Keratinocyte (primary cell): ENCODE measurements around the gene TOMT. TPM values are rescaled to one million over a fixed set of nuclear protein-coding genes. Genes with fewer than 3 reads are reported as not detected.

ENCODE experiments used
- DNase-seq: peaks from one replicate; pipeline ENCODE4 v3.0.0-alpha.2; 2011; ENCODE audit warnings: low read depth, missing footprints, low spot score
- FAIRE-seq: peaks from 2 replicates; lab custom pipeline; 2011; peaks lifted over from hg19 to GRCh38; lab: Jason Lieb, UNC
- H2AFZ ChIP-seq: 2 replicates; pipeline ENCODE4 v1.6.0; 2012; ENCODE audit warnings: low read length, control low read depth, inconsistent platforms; ENCODE audit not compliant: control insufficient read depth
- H3K27ac ChIP-seq: 2 replicates; pipeline ENCODE4 v1.5.1; 2011; ENCODE audit warnings: low read length; ENCODE audit not compliant: control insufficient read depth, insufficient read depth
- H3K27me3 ChIP-seq: 3 replicates; pipeline ENCODE4 v1.6.0; 2011; ENCODE audit warnings: low read length; ENCODE audit not compliant: control insufficient read depth, insufficient read depth; ENCODE audit errors: extremely low read depth
- H3K36me3 ChIP-seq, 2 experiments: 2 replicates in 1 of 2; 3 replicates in 1 of 2; pipeline ENCODE4 v1.5.1; 2011; ENCODE audit warnings: low read length in 2 of 2, mild to moderate bottlenecking in 1 of 2; ENCODE audit not compliant: control insufficient read depth in 2 of 2, insufficient read depth in 2 of 2; ENCODE audit errors: extremely low read depth in 1 of 2
- H3K4me1 ChIP-seq: 3 replicates; pipeline ENCODE4 v1.5.1; 2011; ENCODE audit warnings: low read length; ENCODE audit not compliant: control insufficient read depth, insufficient read depth; ENCODE audit errors: extremely low read depth
- H3K4me2 ChIP-seq: 3 replicates; pipeline ENCODE4 v1.6.0; 2011; ENCODE audit warnings: low read depth, low read length; ENCODE audit not compliant: control insufficient read depth, insufficient read depth; ENCODE audit errors: extremely low read depth
- H3K4me3 ChIP-seq, 3 experiments: fragments of 200-600 bp in 1 of 3; sonication (generic) in 1 of 3; 2 replicates in 2 of 3; 3 replicates in 1 of 3; pipeline ENCODE4 v1.5.1; 2011 to 2016; ENCODE audit warnings: low read length in 3 of 3, mild to moderate bottlenecking in 3 of 3, control low read depth in 2 of 3, inconsistent platforms in 1 of 3, low read depth in 1 of 3, mixed read lengths in 1 of 3, mixed run types in 1 of 3, moderate library complexity in 1 of 3; ENCODE audit not compliant: control insufficient read depth in 2 of 3, insufficient read depth in 2 of 3; ENCODE audit errors: extremely low read depth in 1 of 3
- H3K79me2 ChIP-seq: 2 replicates; pipeline ENCODE4 v1.6.0; 2012; ENCODE audit warnings: low read length; ENCODE audit not compliant: control insufficient read depth, insufficient read depth
- H3K9ac ChIP-seq: 3 replicates; pipeline ENCODE4 v1.6.0; 2011; ENCODE audit warnings: low read length; ENCODE audit not compliant: control insufficient read depth, insufficient read depth; ENCODE audit errors: extremely low read depth
- H3K9me1 ChIP-seq: 3 replicates; pipeline ENCODE4 v1.6.0; 2011; ENCODE audit warnings: low read length; ENCODE audit not compliant: control insufficient read depth, insufficient read depth; ENCODE audit errors: extremely low read depth
- H3K9me3 ChIP-seq: 2 replicates; pipeline ENCODE4 v1.5.1; 2012; ENCODE audit warnings: low read depth, low read length; ENCODE audit not compliant: control insufficient read depth
- H4K20me1 ChIP-seq: 3 replicates; pipeline ENCODE4 v1.6.0; 2011; ENCODE audit warnings: low read length; ENCODE audit not compliant: control insufficient read depth, insufficient read depth; ENCODE audit errors: extremely low read depth
- CTCF ChIP-seq, 3 experiments: IDR thresholded peaks in 1 of 3; conservative IDR thresholded peaks in 1 of 3; optimal IDR thresholded peaks in 1 of 3; 2 replicates in 2 of 3; 3 replicates in 1 of 3; pipeline versions ENCODE3 to v1.5.1; 2011; ENCODE audit warnings: low read length in 3 of 3, mild to moderate bottlenecking in 3 of 3, moderate library complexity in 2 of 3, control low read depth in 1 of 3, inconsistent platforms in 1 of 3; ENCODE audit not compliant: insufficient read depth in 2 of 3; ENCODE audit errors: extremely low read depth in 1 of 3
- EZH2 ChIP-seq: IDR thresholded peaks from one replicate; pipeline ENCODE4 v1.6.1; 2012; ENCODE audit warnings: inconsistent platforms, mild to moderate bottlenecking, low read length, moderate library complexity
- dilution Hi-C: fragments of 300-500 bp; cut with MboI; formaldehyde crosslinking; loops from one replicate; pipeline ENCODE4 v1.7.0; 2020; ENCODE audit warnings: low sequenced_read_pairs; ENCODE audit not compliant: extremely low pct_ligation_motif_present
- polyA plus RNA-seq, 5 experiments: library from polyadenylated mRNA; depleted of rRNA in 3 of 5; stranded (reverse) in 3 of 5; stranded (forward) in 1 of 5; unstranded in 1 of 5; fragments of >200 nt; gene quantifications; 1 replicate in 1 of 5; 2 replicates in 3 of 5; 3 replicates in 1 of 5; pipeline versions ENCODE4 v1.2.1 to v1.2.3, GENCODE V29; 2011 to 2012; ENCODE audit warnings: missing spikeins in 2 of 5, low read depth in 1 of 5, low replicate concordance in 1 of 5

The TOMT gene
- polyA plus RNA-seq, 1 donor (not counting 4 experiments of a cell fraction or from before 2014, with no cell fraction given), result not detected

DNA sequence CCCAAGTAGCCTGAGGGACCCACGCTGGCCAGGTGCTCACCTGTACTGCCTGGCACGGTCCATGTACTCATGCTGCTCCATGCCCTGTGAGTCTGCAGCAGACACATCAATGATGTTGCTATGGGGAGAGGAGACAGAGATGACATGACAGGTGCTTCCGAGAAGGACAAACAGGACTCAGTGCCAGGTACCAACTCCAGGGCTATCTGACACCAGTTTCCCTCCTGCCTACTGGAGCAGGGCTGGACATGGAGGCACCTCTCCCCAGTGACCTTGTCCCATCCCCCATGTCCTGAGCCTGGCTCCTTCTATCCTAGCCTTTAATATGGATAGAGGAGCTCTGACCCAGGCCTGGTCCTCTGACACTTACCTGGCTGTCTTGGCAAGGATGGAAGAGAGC lies 7.0 kb upstream of the TOMT start:
- no peak for TF ChIP-seq CTCF (optimal IDR thresholded peaks at IDR 0.05 in 1 of 3, IDR thresholded peaks at IDR 0.05 in 1 of 3, conservative IDR thresholded peaks at IDR 0.05 in 1 of 3; ENCODE audit: extremely low read depth in 1 of 3, insufficient read depth in 2 of 3, low read length in 3 of 3)
- no peak for TF ChIP-seq EZH2
- Histone ChIP-seq H3K9ac (no peak overlapping the region), H3K4me2 (no peak overlapping the region), H2AFZ (no peak overlapping the region), H4K20me1 (no peaks in the 10 kb centered on the region), H3K9me3 (no peaks in the 10 kb centered on the region), H3K79me2 (peaks cover 44% of the 10 kb centered on the region), H3K4me3 (no peak overlapping the region), H3K27me3 (no peaks in the 10 kb centered on the region), H3K9me1 (no peaks in the 10 kb centered on the region), H3K36me3 (peaks cover 18 to 55% of the 10 kb centered on the region in 2 experiments), H3K27ac (no peak overlapping the region), H3K4me1 (peaks cover 46% of the 10 kb centered on the region)
- FAIRE-seq (no peak), DNase-seq (no peak)
- dilution Hi-C loops, result no loop called here

- TF ChIP-seq CTCF (optimal IDR thresholded peaks at IDR 0.05 in 1 of 3, IDR thresholded peaks at IDR 0.05 in 1 of 3, conservative IDR thresholded peaks at IDR 0.05 in 1 of 3; ENCODE audit: extremely low read depth in 1 of 3, insufficient read depth in 2 of 3, low read length in 3 of 3), result no peak
- TF ChIP-seq EZH2, result no peak
- FAIRE-seq, result no peak
- dilution Hi-C loops, result no loop called here
- Histone ChIP-seq H3K9ac (no peak overlapping the region), H3K4me3 (peak overlapping the region in 1 of 3 experiments; percentile 25), H4K20me1 (no peaks in the 10 kb centered on the region), H3K36me3 (peaks cover 18 to 46% of the 10 kb centered on the region in 2 experiments), H3K79me2 (peaks cover 44% of the 10 kb centered on the region), H3K4me1 (peaks cover 40% of the 10 kb centered on the region), H3K27me3 (no peaks in the 10 kb centered on the region), H3K27ac (no peak overlapping the region), H3K9me1 (no peaks in the 10 kb centered on the region), H3K4me2 (peak overlapping the region; percentile 97), H3K9me3 (no peaks in the 10 kb centered on the region), H2AFZ (no peak overlapping the region)
- DNase-seq, result no peak
Measured at GRCh38 chr11:72100009-72100408, 5.7 kb upstream of the TOMT start.
